Caco-2 (cell line): ENCODE measurements around the gene TPSB2. TPM values are rescaled to one million over a fixed set of nuclear protein-coding genes. Genes with fewer than 3 reads are reported as not detected.
"Not testable (repeated sequence)": the region's sequence is repeated elsewhere in the genome, so short reads cannot be mapped to it uniquely, and the experiment has no call there.

Experiments
- BruUV-seq: library from RNA; stranded (reverse); fragments of 400-500 nt; replicated peaks from 2 replicates; lab custom pipeline; 2021; lab: Mats Ljungman, UMichigan
- CTCF ChIA-PET: fragments of 300-600 bp; sonication (Branson Sonifier 250); formaldehyde crosslinking; loops from one replicate; lab custom pipeline; 2022; ENCODE audit warnings: antibody characterized with exemption; lab: Charles Lee
- POLR2A ChIA-PET: fragments of 300-600 bp; sonication (Branson Sonifier 250); formaldehyde crosslinking; loops from one replicate; lab custom pipeline; 2022; ENCODE audit warnings: antibody characterized with exemption; lab: Charles Lee
- DNase-seq, 2 experiments: peaks; one replicate each; pipeline versions ENCODE4 v3.0.0 to v3.0.0-alpha.2; 2020 to 2022
- H3K27me3 ChIP-seq: replicated peaks from 2 replicates; pipeline ENCODE4 v1.6.0; 2011; ENCODE audit warnings: low read length; ENCODE audit not compliant: control insufficient read depth, insufficient read depth
- H3K36me3 ChIP-seq: 2 replicates; pipeline ENCODE4 v1.5.1; 2011; ENCODE audit warnings: low read length; ENCODE audit not compliant: control insufficient read depth, insufficient read depth
- H3K4me1 ChIP-seq: fragments of 250-450 bp; sonication (Bioruptor Pico); 2 replicates; pipeline ENCODE4 v1.5.1; 2020; ENCODE audit warnings: mild to moderate bottlenecking
- H3K4me3 ChIP-seq: 2 replicates; pipeline ENCODE4 v1.5.1; 2011; ENCODE audit warnings: low read depth, mild to moderate bottlenecking, control low read depth, low read length
- H3K9me3 ChIP-seq: fragments of 250-450 bp; sonication (Bioruptor Pico); 2 replicates; pipeline ENCODE4 v1.5.1; 2020; ENCODE audit warnings: mild to moderate bottlenecking, moderate library complexity
- H3K27ac Mint-ChIP-seq: one replicate; pipeline ENCODE4 v1.8.0; 2022; ENCODE audit warnings: mixed read lengths; ENCODE audit not compliant: unreplicated experiment
- H3K27me3 Mint-ChIP-seq: one replicate; pipeline ENCODE4 v1.8.0; 2022; ENCODE audit warnings: mixed read lengths; ENCODE audit not compliant: insufficient read depth, unreplicated experiment
- H3K36me3 Mint-ChIP-seq: one replicate; pipeline ENCODE4 v1.8.0; 2022; ENCODE audit warnings: mild to moderate bottlenecking, mixed read lengths; ENCODE audit not compliant: insufficient read depth, unreplicated experiment
- H3K4me1 Mint-ChIP-seq: one replicate; pipeline ENCODE4 v1.8.0; 2022; ENCODE audit warnings: low read depth, mixed read lengths; ENCODE audit not compliant: unreplicated experiment
- H3K4me3 Mint-ChIP-seq: one replicate; pipeline ENCODE4 v1.8.0; 2022; ENCODE audit warnings: mild to moderate bottlenecking, moderate library complexity, mixed read lengths; ENCODE audit not compliant: unreplicated experiment
- H3K9me3 Mint-ChIP-seq: one replicate; pipeline ENCODE4 v1.8.0; 2022; ENCODE audit warnings: mixed read lengths; ENCODE audit not compliant: unreplicated experiment
- intact Hi-C: fragments of 100-400 bp; cut with micrococcal nuclease; formaldehyde crosslinking; loops from one replicate; pipeline ENCODE4 v1.10.0; 2022; ENCODE audit not compliant: unreplicated experiment
- total RNA-seq: library from RNA; stranded (reverse); gene quantifications from 2 replicates; pipeline ENCODE4 v1.2.3, GENCODE V29; 2022
- TF ChIP-seq, protein P1 (sequence below), 2 experiments: fragments of 200-600 bp in 1 of 2; IDR thresholded peaks; 1 replicate in 1 of 2; 2 replicates in 1 of 2; pipeline versions ENCODE4 v1.5.1 to v1.8.0; 2011 to 2022; ENCODE audit warnings: antibody characterized with exemption in 1 of 2, control low read depth in 1 of 2, inconsistent platforms in 1 of 2, low read depth in 1 of 2, low read length in 1 of 2, mild to moderate bottlenecking in 1 of 2, moderate library complexity in 1 of 2; ENCODE audit not compliant: insufficient read depth in 1 of 2, severe bottlenecking in 1 of 2, unreplicated experiment in 1 of 2

The TPSB2 gene
- total RNA-seq, 1 experiment from 2014 or later: not detected

DNA sequence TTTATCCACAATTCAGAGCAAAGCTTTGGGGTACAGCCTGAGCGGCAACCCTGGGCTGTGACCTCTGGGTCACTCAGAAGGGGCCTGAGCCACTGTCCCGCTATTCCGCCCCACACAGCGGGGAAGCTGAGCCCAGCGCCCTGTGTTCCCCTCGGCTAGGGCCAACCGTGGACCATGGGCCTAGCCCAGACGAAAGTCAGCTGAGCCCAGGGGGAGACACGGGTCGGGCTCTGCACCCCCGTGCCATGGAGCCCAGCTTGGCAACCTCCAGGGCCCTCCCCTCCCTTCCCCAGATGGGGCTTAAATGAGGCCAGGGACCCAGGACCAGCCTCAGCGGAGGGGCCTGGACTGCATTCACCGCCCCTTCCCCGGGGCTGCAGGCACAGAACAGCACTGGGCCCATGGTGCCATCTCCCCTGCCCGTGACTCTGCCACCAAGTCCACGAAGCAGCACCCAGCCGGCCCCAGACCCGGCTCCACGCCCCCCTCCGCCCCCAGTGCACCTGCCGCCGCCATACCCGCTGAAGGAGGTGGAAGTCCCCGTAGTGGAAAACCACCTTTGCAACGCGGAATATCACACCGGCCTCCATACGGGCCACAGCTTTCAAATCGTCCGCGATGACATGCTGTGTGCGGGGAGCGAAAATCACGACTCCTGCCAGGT, 27.7 kb upstream of the TPSB2 start:
- H3K27me3 ChIP-seq: no peaks in the 10 kb centered on the region; the same call in 1 of the 2 replicates
- Mint-ChIP-seq H3K27ac (no peak overlapping the region), H3K4me3 (no peak overlapping the region), H3K9me3 (no peaks in the 10 kb centered on the region), H3K36me3 (no peaks in the 10 kb centered on the region), H3K27me3 (peaks cover 4% of the 10 kb centered on the region), H3K4me1 (no peaks in the 10 kb centered on the region)
- no peaks in the 10 kb centered on the region for H3K9me3 ChIP-seq
- H3K4me3 ChIP-seq: no peak overlapping the region
- no peak for DNase-seq
- no TSS peak for BruUV-seq
- TF ChIP-seq, protein P1, sequence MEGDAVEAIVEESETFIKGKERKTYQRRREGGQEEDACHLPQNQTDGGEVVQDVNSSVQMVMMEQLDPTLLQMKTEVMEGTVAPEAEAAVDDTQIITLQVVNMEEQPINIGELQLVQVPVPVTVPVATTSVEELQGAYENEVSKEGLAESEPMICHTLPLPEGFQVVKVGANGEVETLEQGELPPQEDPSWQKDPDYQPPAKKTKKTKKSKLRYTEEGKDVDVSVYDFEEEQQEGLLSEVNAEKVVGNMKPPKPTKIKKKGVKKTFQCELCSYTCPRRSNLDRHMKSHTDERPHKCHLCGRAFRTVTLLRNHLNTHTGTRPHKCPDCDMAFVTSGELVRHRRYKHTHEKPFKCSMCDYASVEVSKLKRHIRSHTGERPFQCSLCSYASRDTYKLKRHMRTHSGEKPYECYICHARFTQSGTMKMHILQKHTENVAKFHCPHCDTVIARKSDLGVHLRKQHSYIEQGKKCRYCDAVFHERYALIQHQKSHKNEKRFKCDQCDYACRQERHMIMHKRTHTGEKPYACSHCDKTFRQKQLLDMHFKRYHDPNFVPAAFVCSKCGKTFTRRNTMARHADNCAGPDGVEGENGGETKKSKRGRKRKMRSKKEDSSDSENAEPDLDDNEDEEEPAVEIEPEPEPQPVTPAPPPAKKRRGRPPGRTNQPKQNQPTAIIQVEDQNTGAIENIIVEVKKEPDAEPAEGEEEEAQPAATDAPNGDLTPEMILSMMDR (IDR thresholded peaks at IDR 0.05; ENCODE audit: insufficient read depth in 1 of 2, low read depth in 1 of 2, low read length in 1 of 2, severe bottlenecking in 1 of 2, unreplicated experiment in 1 of 2): no peak
- CTCF ChIA-PET: no interaction called here
- H3K36me3 ChIP-seq: no peaks in the 10 kb centered on the region
- intact Hi-C loops: no loop called here
- POLR2A ChIA-PET: no interaction called here
- H3K4me1 ChIP-seq: no peaks in the 10 kb centered on the region

DNA sequence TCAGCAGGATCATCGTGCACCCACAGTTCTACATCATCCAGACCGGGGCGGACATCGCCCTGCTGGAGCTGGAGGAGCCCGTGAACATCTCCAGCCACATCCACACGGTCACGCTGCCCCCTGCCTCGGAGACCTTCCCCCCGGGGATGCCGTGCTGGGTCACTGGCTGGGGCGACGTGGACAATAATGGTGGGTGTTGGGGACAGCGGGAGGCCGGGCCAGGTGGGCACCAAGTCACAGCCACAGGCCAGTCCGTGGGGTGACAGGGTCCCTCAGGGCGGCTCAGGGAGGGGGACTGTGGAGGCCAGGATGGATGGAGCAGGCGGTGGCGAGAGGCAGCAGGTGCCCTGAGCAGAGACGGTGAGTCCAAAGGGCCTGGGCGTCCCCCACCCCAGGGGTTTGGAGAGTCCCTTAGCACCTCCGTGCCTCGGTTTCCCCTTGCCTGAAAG, 26.9 kb upstream of the TPSB2 start:
- no peak for DNase-seq
- POLR2A ChIA-PET: no interaction called here
- Histone ChIP-seq H3K27me3 (no peaks in the 10 kb centered on the region; the same call in 1 of the 2 replicates), H3K4me1 (no peaks in the 10 kb centered on the region), H3K36me3 (no peaks in the 10 kb centered on the region), H3K9me3 (no peaks in the 10 kb centered on the region), H3K4me3 (no peak overlapping the region)
- no peaks in the 10 kb centered on the region for H3K36me3 Mint-ChIP-seq
- H3K27me3 Mint-ChIP-seq: peaks cover 4% of the 10 kb centered on the region
- no peaks in the 10 kb centered on the region for H3K9me3 Mint-ChIP-seq
- intact Hi-C loops: no loop called here
- TF ChIP-seq, protein P1 (IDR thresholded peaks at IDR 0.05; ENCODE audit: insufficient read depth in 1 of 2, low read depth in 1 of 2, low read length in 1 of 2, severe bottlenecking in 1 of 2, unreplicated experiment in 1 of 2): no peak
- no TSS peak for BruUV-seq
- H3K27ac Mint-ChIP-seq: no peak overlapping the region
- CTCF ChIA-PET: no interaction called here
- no peak overlapping the region for H3K4me3 Mint-ChIP-seq
- H3K4me1 Mint-ChIP-seq: no peaks in the 10 kb centered on the region

GRCh38 chr16:1256296-1256873, 26.4 kb upstream of the TPSB2 start:
- intact Hi-C loops, H3K4me1 ChIP-seq, H3K36me3 ChIP-seq, CTCF ChIA-PET, POLR2A ChIA-PET, H3K27me3 ChIP-seq, H3K27ac Mint-ChIP-seq, H3K4me3 Mint-ChIP-seq, H3K9me3 ChIP-seq, H3K4me3 ChIP-seq, H3K9me3 Mint-ChIP-seq, H3K36me3 Mint-ChIP-seq, DNase-seq, H3K4me1 Mint-ChIP-seq, H3K27me3 Mint-ChIP-seq, BruUV-seq: not testable (repeated sequence)

- H3K27ac Mint-ChIP-seq, BruUV-seq, H3K27me3 Mint-ChIP-seq, H3K9me3 ChIP-seq, DNase-seq, H3K4me3 Mint-ChIP-seq, POLR2A ChIA-PET, H3K36me3 ChIP-seq, H3K4me1 ChIP-seq, H3K4me3 ChIP-seq, H3K4me1 Mint-ChIP-seq, H3K27me3 ChIP-seq, H3K9me3 Mint-ChIP-seq, intact Hi-C loops, H3K36me3 Mint-ChIP-seq: not testable (repeated sequence)
- CTCF ChIA-PET: interaction anchor here (0.7 kb wide), 1 partner anchor 42 kb away, joined by 3 read pairs; no protein-coding TSS in a partner anchor
Measured at GRCh38 chr16:1255276-1256122, 25.5 kb upstream of the TPSB2 start, which contains the start of gene TPSD1. TSS of gene TPSD1 (plus strand) at chr16:1256069. CDS start at chr16:1256281, 212 bp downstream.

- H3K4me1 ChIP-seq, H3K9me3 ChIP-seq, BruUV-seq, H3K27me3 ChIP-seq, H3K9me3 Mint-ChIP-seq, H3K36me3 Mint-ChIP-seq, H3K4me3 Mint-ChIP-seq, H3K27ac Mint-ChIP-seq, H3K4me1 Mint-ChIP-seq, H3K27me3 Mint-ChIP-seq, H3K4me3 ChIP-seq, POLR2A ChIA-PET, H3K36me3 ChIP-seq, intact Hi-C loops, DNase-seq: not testable (repeated sequence)
- CTCF ChIA-PET: interaction anchor here (0.6 to 0.7 kb wide), 2 partner anchors 43 to 517 kb away, joined by 3 read pairs; no protein-coding TSS in a partner anchor
Measured at GRCh38 chr16:1254821-1255220, 24.8 kb upstream of the TPSB2 start.
